PC-3 (cell line): ENCODE results near the gene PFKFB3. TPM values are rescaled to one million over a fixed set of nuclear protein-coding genes. Genes with fewer than 3 reads are reported as not detected.
"Not testable (repeated sequence)": the region's sequence is repeated elsewhere in the genome, so short reads cannot be mapped to it uniquely, and the experiment has no call there.

Experiments
- ATAC-seq: fragments of 200-7000 bp; cut with Tn5 transposase; 2 replicates; pipeline ENCODE4 v1.9.1; 2020; ENCODE audit warnings: mild to moderate bottlenecking, moderate library complexity
- BruUV-seq: library from RNA; stranded (reverse); fragments of 400-500 nt; replicated peaks from 2 replicates; lab custom pipeline; 2021; lab: Mats Ljungman, UMichigan
- CTCF ChIA-PET: fragments of 300-600 bp; sonication (Branson Sonifier 250); formaldehyde crosslinking; loops from one replicate; lab custom pipeline; 2022; ENCODE audit warnings: antibody characterized with exemption; lab: Charles Lee
- POLR2A ChIA-PET: fragments of 300-600 bp; sonication (Branson Sonifier 250); formaldehyde crosslinking; loops from one replicate; lab custom pipeline; 2022; ENCODE audit warnings: antibody characterized with exemption; ENCODE audit not compliant: unreplicated experiment; lab: Charles Lee
- DNase-seq: peaks from one replicate; pipeline ENCODE4 v3.0.0-alpha.2; 2015
- H2AFZ ChIP-seq: fragments of 300-600 bp; sonication (generic); 2 replicates; pipeline ENCODE4 v1.6.0; 2016; ENCODE audit warnings: antibody characterized with exemption, low read length
- H3F3A ChIP-seq: fragments of 300-600 bp; sonication (generic); one replicate; pipeline ENCODE4 v1.6.0; 2017; ENCODE audit warnings: antibody characterized with exemption, low read length, control low read depth, mild to moderate bottlenecking; ENCODE audit not compliant: unreplicated experiment
- H3K27ac ChIP-seq: fragments of 300-600 bp; sonication (generic); 2 replicates; pipeline ENCODE4 v1.5.1; 2016; ENCODE audit warnings: mild to moderate bottlenecking, low read length
- H3K27me3 ChIP-seq: fragments of 300-600 bp; sonication (generic); 2 replicates; pipeline ENCODE4 v1.6.1; 2016; ENCODE audit warnings: low read length, mixed read lengths
- H3K36me3 ChIP-seq: fragments of 300-600 bp; sonication (generic); 2 replicates; pipeline ENCODE4 v1.6.1; 2016; ENCODE audit warnings: low read depth, mixed run types, low read length, mixed read lengths
- H3K4me1 ChIP-seq: fragments of 300-600 bp; sonication (generic); 2 replicates; pipeline ENCODE4 v1.5.1; 2016; ENCODE audit warnings: low read length; ENCODE audit not compliant: insufficient read depth
- H3K4me2 ChIP-seq: fragments of 300-600 bp; sonication (generic); 2 replicates; pipeline ENCODE4 v1.6.0; 2016; ENCODE audit warnings: low read length
- H3K4me3 ChIP-seq: fragments of 300-600 bp; sonication (generic); 2 replicates; pipeline ENCODE4 v1.5.1; 2016; ENCODE audit warnings: mild to moderate bottlenecking, low read length, mixed read lengths
- H3K79me2 ChIP-seq: fragments of 300-600 bp; sonication (generic); 2 replicates; pipeline ENCODE4 v1.6.1; 2017; ENCODE audit warnings: low read length, mixed read lengths
- H3K9ac ChIP-seq: fragments of 300-600 bp; sonication (generic); 2 replicates; pipeline ENCODE4 v1.6.0; 2016; ENCODE audit warnings: mild to moderate bottlenecking, low read length
- H3K9me2 ChIP-seq: fragments of 300-600 bp; sonication (generic); replicated peaks from 2 replicates; pipeline ENCODE4 v1.6.1; 2016; ENCODE audit warnings: mixed run types, low read length, mixed read lengths
- H3K9me3 ChIP-seq: fragments of 300-600 bp; sonication (generic); 2 replicates; pipeline ENCODE4 v1.6.1; 2016; ENCODE audit warnings: low read length, mixed read lengths
- H4K20me1 ChIP-seq: fragments of 300-600 bp; sonication (generic); 2 replicates; pipeline ENCODE4 v1.6.1; 2016; ENCODE audit warnings: low read length, mixed read lengths
- EZH2 ChIP-seq: fragments of 300-600 bp; sonication (generic); IDR thresholded peaks from one replicate; pipeline ENCODE4 v1.6.1; 2017; ENCODE audit warnings: antibody characterized with exemption, mild to moderate bottlenecking, low read length; ENCODE audit not compliant: unreplicated experiment
- EZH2phosphoT487 ChIP-seq: fragments of 300-600 bp; sonication (generic); IDR thresholded peaks from 2 replicates; pipeline ENCODE4 v1.6.1; 2018; ENCODE audit warnings: mild to moderate bottlenecking, antibody characterized with exemption, low read length, borderline replicate concordance
- intact Hi-C: fragments of 100-400 bp; cut with micrococcal nuclease; formaldehyde crosslinking; loops from 2 replicates; pipeline ENCODE4 v1.9.0; 2023
- total RNA-seq: library from RNA; depleted of rRNA; stranded (reverse); fragments of >200 nt; gene quantifications from 2 replicates; pipeline ENCODE4 v1.2.3, GENCODE V29; 2014
- TF ChIP-seq, protein P1 (sequence below): fragments of 300-600 bp; sonication (generic); conservative IDR thresholded peaks from 2 replicates; pipeline ENCODE4 v1.5.1; 2017; ENCODE audit warnings: antibody characterized with exemption, low read depth, mild to moderate bottlenecking, low read length

The PFKFB3 gene
- total RNA-seq, 1 experiment from 2014 or later, result 19.5 TPM

DNA sequence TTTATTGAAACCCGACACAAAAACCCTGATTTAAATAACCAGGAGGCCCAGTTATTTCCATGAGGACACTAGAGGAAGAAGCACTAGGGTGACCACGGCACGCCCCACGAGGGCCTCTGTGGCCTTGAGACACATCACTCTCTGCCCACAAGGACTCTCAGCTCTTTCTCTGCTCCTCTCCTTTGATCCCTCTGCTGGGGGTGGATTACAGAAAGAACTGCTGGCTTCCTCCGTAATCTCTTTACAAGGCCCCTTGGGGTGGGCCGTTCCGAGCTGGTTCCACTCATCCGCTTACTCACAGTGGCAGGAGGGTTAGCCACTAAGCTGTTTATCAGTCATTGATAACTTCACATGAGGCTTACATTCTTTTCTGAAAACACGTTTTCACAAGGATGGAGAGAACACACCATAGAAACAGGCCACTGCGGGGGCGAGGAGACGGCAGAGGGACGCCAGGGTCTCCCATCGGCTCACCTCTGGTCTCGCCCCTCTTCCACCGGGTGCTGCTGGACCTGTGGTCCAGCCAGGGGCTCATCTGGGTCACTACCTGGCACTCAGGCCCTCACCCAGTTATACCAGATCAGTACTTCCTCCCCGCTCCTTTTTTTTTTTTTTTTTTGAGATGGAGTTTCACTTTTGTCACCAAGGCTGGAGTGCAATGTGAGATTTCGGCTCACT is 17.6 kb upstream of the PFKFB3 start:
- CTCF ChIA-PET, result no interaction called here
- intact Hi-C loops, result no loop called here
- H3K79me2 ChIP-seq, result no peaks in the 10 kb centered on the region
- ATAC-seq (no peak), DNase-seq (no peak)
- H3F3A ChIP-seq, result no peaks in the 10 kb centered on the region
- H3K9ac ChIP-seq, result no peak overlapping the region
- H3K9me3 ChIP-seq, result no peaks in the 10 kb centered on the region
- no peaks in the 10 kb centered on the region for H3K4me1 ChIP-seq
- H4K20me1 ChIP-seq, result no peaks in the 10 kb centered on the region
- no peak overlapping the region for H3K4me2 ChIP-seq
- H3K27ac ChIP-seq, result no peak overlapping the region
- H3K4me3 ChIP-seq, result no peak overlapping the region
- TF ChIP-seq EZH2phosphoT487 (no peak), EZH2 (no peak)
- TF ChIP-seq, protein P1, sequence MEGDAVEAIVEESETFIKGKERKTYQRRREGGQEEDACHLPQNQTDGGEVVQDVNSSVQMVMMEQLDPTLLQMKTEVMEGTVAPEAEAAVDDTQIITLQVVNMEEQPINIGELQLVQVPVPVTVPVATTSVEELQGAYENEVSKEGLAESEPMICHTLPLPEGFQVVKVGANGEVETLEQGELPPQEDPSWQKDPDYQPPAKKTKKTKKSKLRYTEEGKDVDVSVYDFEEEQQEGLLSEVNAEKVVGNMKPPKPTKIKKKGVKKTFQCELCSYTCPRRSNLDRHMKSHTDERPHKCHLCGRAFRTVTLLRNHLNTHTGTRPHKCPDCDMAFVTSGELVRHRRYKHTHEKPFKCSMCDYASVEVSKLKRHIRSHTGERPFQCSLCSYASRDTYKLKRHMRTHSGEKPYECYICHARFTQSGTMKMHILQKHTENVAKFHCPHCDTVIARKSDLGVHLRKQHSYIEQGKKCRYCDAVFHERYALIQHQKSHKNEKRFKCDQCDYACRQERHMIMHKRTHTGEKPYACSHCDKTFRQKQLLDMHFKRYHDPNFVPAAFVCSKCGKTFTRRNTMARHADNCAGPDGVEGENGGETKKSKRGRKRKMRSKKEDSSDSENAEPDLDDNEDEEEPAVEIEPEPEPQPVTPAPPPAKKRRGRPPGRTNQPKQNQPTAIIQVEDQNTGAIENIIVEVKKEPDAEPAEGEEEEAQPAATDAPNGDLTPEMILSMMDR, result no peak
- H2AFZ ChIP-seq, result no peak overlapping the region
- BruUV-seq, result no TSS peak
- POLR2A ChIA-PET, result no interaction called here
- no peaks in the 10 kb centered on the region for H3K27me3 ChIP-seq
- H3K9me2 ChIP-seq, result no peaks in the 10 kb centered on the region
- no peaks in the 10 kb centered on the region for H3K36me3 ChIP-seq

DNA sequence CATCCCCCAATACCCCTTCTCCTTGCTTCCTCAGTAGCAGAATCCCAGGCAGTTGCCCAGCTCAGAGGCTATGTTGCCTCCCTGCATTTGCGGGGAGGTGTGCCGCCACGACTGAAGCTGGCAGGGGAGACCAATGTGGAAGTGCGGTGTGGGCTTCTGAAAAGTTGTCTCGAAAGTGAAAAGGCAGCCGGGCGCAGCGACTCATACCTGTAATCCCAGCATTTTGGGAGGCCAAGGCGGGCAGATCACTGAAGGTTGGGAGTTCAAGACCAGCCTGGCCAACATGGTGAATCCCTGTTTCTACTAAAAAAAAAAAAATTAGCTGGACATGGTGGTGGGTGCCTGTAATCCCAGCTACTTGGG is 15.9 kb upstream of the PFKFB3 start:
- TF ChIP-seq EZH2 (no peak), EZH2phosphoT487 (no peak)
- TF ChIP-seq, protein P1, result no peak
- H3K9ac ChIP-seq, result no peak overlapping the region
- H3K4me3 ChIP-seq, result no peak overlapping the region
- H3K27me3 ChIP-seq, result no peaks in the 10 kb centered on the region
- H3K4me1 ChIP-seq, result no peaks in the 10 kb centered on the region
- no peak overlapping the region for H2AFZ ChIP-seq
- H3K9me3 ChIP-seq, result no peaks in the 10 kb centered on the region
- no peaks in the 10 kb centered on the region for H3K9me2 ChIP-seq
- no peaks in the 10 kb centered on the region for H4K20me1 ChIP-seq
- H3K79me2 ChIP-seq, result no peaks in the 10 kb centered on the region
- intact Hi-C loops, result no loop called here
- POLR2A ChIA-PET, result no interaction called here
- no peak overlapping the region for H3K4me2 ChIP-seq
- H3K27ac ChIP-seq, result no peak overlapping the region
- CTCF ChIA-PET, result no interaction called here
- no peaks in the 10 kb centered on the region for H3K36me3 ChIP-seq
- H3F3A ChIP-seq, result no peaks in the 10 kb centered on the region
- DNase-seq, result no peak
- BruUV-seq, result no TSS peak
- no peak for ATAC-seq

DNA sequence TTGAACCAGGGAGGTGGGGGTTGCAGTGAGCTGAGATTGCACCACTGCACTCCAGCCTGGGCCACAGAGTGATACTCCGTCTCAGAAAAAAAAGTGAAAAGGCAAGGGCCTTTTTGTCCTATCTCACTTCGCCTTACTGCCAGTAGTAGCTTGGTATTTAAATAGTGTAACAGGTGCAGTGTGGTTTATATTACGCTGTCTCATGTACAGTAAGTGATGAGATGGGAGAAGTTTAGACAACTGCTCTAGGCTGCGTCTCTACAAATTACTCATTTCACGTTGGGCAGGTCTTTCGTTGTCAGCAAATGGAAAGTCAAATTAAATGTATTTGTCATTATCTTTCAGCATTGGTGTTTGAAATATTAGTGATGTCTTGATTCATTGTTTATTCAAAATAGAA is 15.5 kb upstream of the PFKFB3 start:
- CTCF ChIA-PET, result no interaction called here
- TF ChIP-seq, protein P1, result no peak
- no peak for TF ChIP-seq EZH2
- no peak for TF ChIP-seq EZH2phosphoT487
- no peak overlapping the region for H3K27ac ChIP-seq

DNA sequence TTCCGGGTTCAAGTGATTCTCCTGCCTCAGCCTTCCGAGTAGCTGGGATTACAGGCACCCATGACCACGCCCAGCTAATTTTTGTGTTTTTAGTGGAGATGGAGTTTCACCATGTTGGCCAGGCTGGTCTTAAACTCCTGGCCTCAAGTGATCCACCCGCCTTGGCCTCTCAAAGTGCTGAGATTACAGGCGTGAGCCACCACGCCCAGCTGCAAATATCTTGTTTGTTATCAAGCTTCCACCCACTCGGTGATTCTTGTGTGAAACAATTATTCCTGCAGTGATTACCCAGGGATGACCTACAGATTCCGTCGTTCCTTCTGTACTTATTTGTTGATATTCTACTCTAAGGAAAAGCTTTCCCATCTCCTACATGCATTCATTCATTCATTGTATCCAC is 12.7 kb upstream of the PFKFB3 start:
- H3F3A ChIP-seq, H3K9ac ChIP-seq, H3K27ac ChIP-seq, H3K36me3 ChIP-seq, DNase-seq, H3K4me2 ChIP-seq, POLR2A ChIA-PET, H3K4me1 ChIP-seq, intact Hi-C loops, H4K20me1 ChIP-seq, H3K4me3 ChIP-seq, CTCF ChIA-PET, ATAC-seq, H3K79me2 ChIP-seq, H2AFZ ChIP-seq, H3K9me3 ChIP-seq, H3K9me2 ChIP-seq, BruUV-seq, H3K27me3 ChIP-seq: not testable (repeated sequence)

More for the DNA sequence above, 15.5 kb upstream of the PFKFB3 start:
- Histone ChIP-seq H3K9ac (no peak overlapping the region), H3K79me2 (no peaks in the 10 kb centered on the region), H3K4me3 (no peak overlapping the region), H3K4me2 (no peak overlapping the region), H3F3A (no peaks in the 10 kb centered on the region), H3K9me2 (no peaks in the 10 kb centered on the region), H4K20me1 (no peaks in the 10 kb centered on the region), H3K4me1 (no peaks in the 10 kb centered on the region), H3K27me3 (no peaks in the 10 kb centered on the region), H2AFZ (no peak overlapping the region), H3K36me3 (no peaks in the 10 kb centered on the region), H3K9me3 (no peaks in the 10 kb centered on the region)
- intact Hi-C loops, result no loop called here
- ATAC-seq (no peak), DNase-seq (no peak)
- no TSS peak for BruUV-seq
- POLR2A ChIA-PET, result no interaction called here
